Lung (tissue), 12 donors: Measurements from ENCODE around the gene SLC25A4. TPM values are rescaled to one million over a fixed set of nuclear protein-coding genes. Genes with fewer than 3 reads are reported as not detected.
"Not testable (repeated sequence)": the region's sequence is repeated elsewhere in the genome, so short reads cannot be mapped to it uniquely, and the experiment has no call there.

Experiments used
- ATAC-seq: fragments of 200-7000 bp; cut with Tn5 transposase; one replicate; pipeline ENCODE4 v1.9.1; 2020; ENCODE audit warnings: moderate number of reproducible peaks; ENCODE audit not compliant: insufficient read depth, low FRiP score
- DNase-seq, 3 donors: peaks; one replicate each; pipeline ENCODE4 v3.0.0-alpha.2; 2013 to 2017
- H3K27ac ChIP-seq, 2 donors: one replicate each; pipeline ENCODE4 v1.5.1; 2013; ENCODE audit warnings: mild to moderate bottlenecking in 2 of 2, moderate library complexity in 2 of 2, control low read depth in 1 of 2, inconsistent platforms in 1 of 2, low read depth in 1 of 2, low read length in 1 of 2
- H3K27me3 ChIP-seq, 3 donors: one replicate each; pipeline ENCODE4 v1.5.1; 2013; ENCODE audit warnings: low read length in 2 of 3; ENCODE audit not compliant: control insufficient read depth in 3 of 3, insufficient read depth in 3 of 3
- H3K36me3 ChIP-seq, 4 donors: one replicate each; pipeline ENCODE4 v1.5.1; 2013; ENCODE audit warnings: low read length in 4 of 4, mild to moderate bottlenecking in 1 of 4, moderate library complexity in 1 of 4; ENCODE audit not compliant: control insufficient read depth in 4 of 4, insufficient read depth in 4 of 4
- H3K4me1 ChIP-seq, 5 donors: one replicate each; pipeline ENCODE4 v1.5.1; 2013; ENCODE audit warnings: low read length in 5 of 5, mild to moderate bottlenecking in 2 of 5, moderate library complexity in 1 of 5; ENCODE audit not compliant: control insufficient read depth in 5 of 5, insufficient read depth in 5 of 5
- H3K4me3 ChIP-seq: one replicate; pipeline ENCODE4 v1.5.1; 2013; ENCODE audit warnings: mild to moderate bottlenecking, control low read depth, moderate library complexity
- H3K9ac ChIP-seq, 2 donors: one replicate each; pipeline ENCODE4 v1.5.1; 2013; ENCODE audit warnings: low read length in 2 of 2, control low read depth in 1 of 2; ENCODE audit not compliant: insufficient read depth in 1 of 2
- H3K9me3 ChIP-seq, 4 donors: one replicate each; pipeline ENCODE4 v1.5.1; 2013; ENCODE audit warnings: low read length in 3 of 4, mild to moderate bottlenecking in 1 of 4, moderate library complexity in 1 of 4; ENCODE audit not compliant: control insufficient read depth in 4 of 4, insufficient read depth in 3 of 4
- WGBS, 2 donors: extraction: QIAGEN DNeasy Blood & Tissue Kit; methylation state at CpG; one replicate each; pipeline ENCODE4 v1.1.7; 2013; 5-methylcytosine and 5-hydroxymethylcytosine counted together
- polyA plus RNA-seq, 2 donors: library from polyadenylated mRNA; stranded (reverse); fragments of 200-250 nt; gene quantifications; one replicate each; pipeline ENCODE4 v1.2.1, GENCODE V29; 2013
- total RNA-seq, 2 donors: library from RNA; depleted of rRNA in 1 of 2; stranded (reverse); fragments of >200 nt in 1 of 2; gene quantifications; one replicate each; pipeline ENCODE4 v1.2.1, GENCODE V29; 2014 to 2021
- TF ChIP-seq, protein P1 (sequence below): IDR thresholded peaks from 2 replicates; pipeline ENCODE4 v1.5.1; 2012; ENCODE audit warnings: mild to moderate bottlenecking; ENCODE audit errors: control extremely low read depth, extremely low read depth
- donor health status: control.
- donor health status: control.
- donor health status: Bipolar disorder and iron deficiency.
- donor health status: healthy.
- donor health status: DM: yes; HTN: yes; CAD: no.

The SLC25A4 gene
- total and polyA plus RNA-seq, 4 donors = 18.3 to 52.2 (median 30.8) TPM

DNA sequence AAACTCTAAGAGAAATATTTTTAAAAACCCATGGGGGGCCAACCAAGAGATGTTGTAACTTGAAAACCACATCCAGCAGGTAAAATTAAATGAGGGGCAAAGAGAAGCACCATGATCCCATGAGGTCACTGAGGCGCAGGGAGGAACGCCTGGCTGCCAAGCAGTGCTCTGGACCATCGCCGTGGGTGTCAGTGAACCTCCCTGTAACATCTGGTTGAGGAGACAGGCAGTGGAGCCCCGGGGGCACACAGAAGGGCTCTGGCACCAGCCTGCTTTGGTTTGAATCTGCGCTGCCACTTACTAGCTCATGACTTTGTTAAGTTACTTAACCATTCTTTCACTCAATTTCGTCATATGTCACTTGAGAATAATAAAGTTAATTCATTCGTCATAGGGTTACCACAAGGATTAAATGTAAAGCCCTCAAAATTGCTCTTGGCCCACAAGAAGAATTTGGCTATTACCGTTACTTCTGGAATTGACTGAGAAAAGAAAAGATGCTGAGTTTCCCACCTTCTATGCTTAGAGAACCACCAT is 41.6 kb upstream of the SLC25A4 start:
- DNase-seq (no peak), ATAC-seq (no peak)
- Histone ChIP-seq H3K9me3 (no peaks in the 10 kb centered on the region), H3K27me3 (no peaks in the 10 kb centered on the region), H3K36me3 (no peaks in the 10 kb centered on the region), H3K9ac (no peak overlapping the region), H3K4me1 (peaks cover 0 to 36% (median 5%) of the 10 kb centered on the region in 5 donors), H3K4me3 (no peak overlapping the region), H3K27ac (no peak overlapping the region)
- TF ChIP-seq, protein P1, sequence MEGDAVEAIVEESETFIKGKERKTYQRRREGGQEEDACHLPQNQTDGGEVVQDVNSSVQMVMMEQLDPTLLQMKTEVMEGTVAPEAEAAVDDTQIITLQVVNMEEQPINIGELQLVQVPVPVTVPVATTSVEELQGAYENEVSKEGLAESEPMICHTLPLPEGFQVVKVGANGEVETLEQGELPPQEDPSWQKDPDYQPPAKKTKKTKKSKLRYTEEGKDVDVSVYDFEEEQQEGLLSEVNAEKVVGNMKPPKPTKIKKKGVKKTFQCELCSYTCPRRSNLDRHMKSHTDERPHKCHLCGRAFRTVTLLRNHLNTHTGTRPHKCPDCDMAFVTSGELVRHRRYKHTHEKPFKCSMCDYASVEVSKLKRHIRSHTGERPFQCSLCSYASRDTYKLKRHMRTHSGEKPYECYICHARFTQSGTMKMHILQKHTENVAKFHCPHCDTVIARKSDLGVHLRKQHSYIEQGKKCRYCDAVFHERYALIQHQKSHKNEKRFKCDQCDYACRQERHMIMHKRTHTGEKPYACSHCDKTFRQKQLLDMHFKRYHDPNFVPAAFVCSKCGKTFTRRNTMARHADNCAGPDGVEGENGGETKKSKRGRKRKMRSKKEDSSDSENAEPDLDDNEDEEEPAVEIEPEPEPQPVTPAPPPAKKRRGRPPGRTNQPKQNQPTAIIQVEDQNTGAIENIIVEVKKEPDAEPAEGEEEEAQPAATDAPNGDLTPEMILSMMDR = no peak
- 89 to 91% methylated on average over 9 of the region's 9 CpGs for WGBS, 2 donors

DNA sequence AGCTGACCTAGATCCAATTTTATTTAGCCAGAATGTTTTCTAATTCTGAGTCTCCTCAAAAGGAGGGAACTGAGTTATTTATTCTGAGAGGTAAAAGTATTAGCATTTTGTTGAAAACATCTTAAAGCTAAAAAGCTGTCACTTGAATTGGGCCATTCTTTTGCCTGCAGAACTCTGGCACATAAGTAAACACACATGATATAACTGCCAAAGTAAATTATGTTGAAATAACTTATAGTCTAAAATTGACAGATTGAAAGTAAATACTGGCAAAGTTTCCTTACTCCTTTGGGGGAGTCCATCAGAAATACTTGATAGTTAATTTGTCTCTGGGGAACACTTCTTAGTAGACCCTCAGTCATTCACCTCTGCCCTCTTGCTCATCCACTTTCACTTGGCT is 38.3 kb upstream of the SLC25A4 start:
- TF ChIP-seq, protein P1 = no peak
- no peak for ATAC-seq
- no peak overlapping the region for H3K27ac ChIP-seq

DNA sequence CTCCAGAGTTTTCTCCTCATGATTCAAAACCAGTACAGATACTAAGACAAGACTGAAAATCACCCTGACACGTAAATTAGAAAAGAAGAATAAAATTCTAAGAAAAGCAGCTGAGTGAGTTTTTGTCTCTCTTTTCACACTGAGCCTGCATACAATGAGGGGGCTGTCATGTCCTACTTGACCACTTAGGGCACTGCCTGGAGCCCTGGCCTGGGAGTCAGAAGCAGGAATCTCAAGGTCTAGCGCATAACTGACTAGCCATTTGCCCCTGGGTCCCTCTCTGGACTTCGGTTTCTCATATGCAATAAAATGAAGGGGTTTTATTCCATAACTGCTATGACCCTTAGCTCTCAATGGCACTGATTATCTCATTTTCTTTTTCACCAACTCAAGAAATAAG is 36.7 kb upstream of the SLC25A4 start:
- Histone ChIP-seq H3K9me3 (no peaks in the 10 kb centered on the region), H3K36me3 (no peaks in the 10 kb centered on the region), H3K4me3 (no peak overlapping the region), H3K27me3 (no peaks in the 10 kb centered on the region), H3K27ac (no peak overlapping the region), H3K9ac (no peak overlapping the region), H3K4me1 (peaks cover 0 to 19% (median 5%) of the 10 kb centered on the region in 5 donors)
- TF ChIP-seq, protein P1 = no peak
- DNase-seq = no peak
- ATAC-seq = no peak
- 93 to 94% methylated on average over 3 of the region's 3 CpGs for WGBS, 2 donors

More for the DNA sequence above, 38.3 kb upstream of the SLC25A4 start:
- no peaks in the 10 kb centered on the region for H3K9me3 ChIP-seq
- peaks cover 0 to 27% (median 5%) of the 10 kb centered on the region in 5 donors for H3K4me1 ChIP-seq
- peak in 1 of 3 donors; percentile 28 for DNase-seq
- H3K9ac ChIP-seq = no peak overlapping the region
- no peaks in the 10 kb centered on the region for H3K27me3 ChIP-seq
- no peak overlapping the region for H3K4me3 ChIP-seq
- no peaks in the 10 kb centered on the region for H3K36me3 ChIP-seq

DNA sequence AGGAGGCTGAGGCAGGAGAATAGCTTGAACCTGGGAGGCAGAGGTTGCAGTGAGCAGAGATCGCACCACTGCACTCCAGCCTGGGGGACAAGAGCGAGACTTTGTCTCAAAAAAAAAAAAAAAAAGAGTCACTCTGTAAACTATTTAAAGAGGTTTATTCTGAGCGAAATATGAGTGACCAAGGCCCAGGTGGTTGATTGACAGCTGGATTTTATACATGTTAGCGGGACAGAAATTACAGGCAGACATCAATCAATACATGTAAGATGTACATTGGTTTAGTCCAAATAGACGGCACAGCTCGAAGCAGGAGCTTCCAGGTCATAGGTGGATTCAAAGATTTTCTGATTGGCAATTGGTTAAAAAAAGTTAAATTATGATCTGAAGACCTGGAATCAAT is 35.5 kb upstream of the SLC25A4 start:
- not testable (repeated sequence) for H3K9ac ChIP-seq, ATAC-seq, H3K36me3 ChIP-seq, DNase-seq, H3K27me3 ChIP-seq, H3K9me3 ChIP-seq, H3K4me3 ChIP-seq
- peak overlapping the region in 1 of 2 donors; percentile 14 for H3K27ac ChIP-seq
- peaks cover 0 to 17% (median 7%) of the 10 kb centered on the region in 5 donors for H3K4me1 ChIP-seq
- 89 to 91% methylated on average over 6 of the region's 6 CpGs for WGBS, 2 donors
